ENCODE data around the gene FBXO42.

The FBXO42 gene

DNA sequence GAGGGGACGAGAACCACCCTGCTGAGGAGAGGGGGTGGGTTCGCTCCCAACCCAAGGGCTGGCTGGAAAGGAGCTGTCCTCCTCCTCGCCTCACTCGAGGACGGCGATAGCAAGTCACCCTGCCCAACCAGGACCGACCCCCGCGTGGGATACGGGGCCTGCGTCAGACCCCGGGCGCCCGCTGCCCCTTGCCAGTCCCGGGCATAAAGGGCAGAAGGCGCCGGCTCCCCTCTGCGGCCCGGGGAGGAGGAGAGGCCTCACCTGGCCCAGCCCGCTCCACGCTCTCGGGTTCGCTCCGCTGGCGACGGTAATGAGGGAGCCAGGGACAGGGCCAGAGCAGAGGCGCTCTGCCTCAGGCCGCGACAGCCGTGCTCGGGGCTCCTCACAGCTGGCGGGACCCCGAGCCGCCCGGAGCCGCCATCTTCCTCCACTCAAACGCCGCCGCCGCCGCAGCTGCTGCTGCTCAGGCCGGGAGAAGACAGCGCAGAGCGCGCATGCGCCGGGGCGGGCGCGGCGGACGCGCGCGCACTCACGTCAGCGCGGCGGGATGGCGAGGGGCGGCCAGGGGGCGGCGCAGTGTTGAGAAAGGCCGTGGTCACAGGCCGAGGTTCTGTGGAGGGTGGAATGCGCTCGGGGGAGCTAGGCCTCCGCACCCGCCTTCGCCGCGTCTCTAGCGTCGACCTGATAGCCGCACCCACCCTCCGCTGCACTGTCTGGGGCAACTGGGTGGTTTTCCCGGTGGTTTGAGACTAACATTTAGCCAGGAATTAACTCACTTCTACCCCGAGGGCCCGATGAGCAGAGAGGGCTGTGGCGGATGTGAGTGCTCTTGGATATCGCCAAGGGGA is at the start of gene FBXO42:
Gene FBXO42 (minus strand): TSS at position 487 of the 848 bp plus-strand sequence. CDS start 37,062 bp downstream, outside the sequence.
- peak; percentile 66 to 79 for DNase-seq (ENCODE audit: low read depth in 2 of 2, low spot score in 1 of 2)

DNA sequence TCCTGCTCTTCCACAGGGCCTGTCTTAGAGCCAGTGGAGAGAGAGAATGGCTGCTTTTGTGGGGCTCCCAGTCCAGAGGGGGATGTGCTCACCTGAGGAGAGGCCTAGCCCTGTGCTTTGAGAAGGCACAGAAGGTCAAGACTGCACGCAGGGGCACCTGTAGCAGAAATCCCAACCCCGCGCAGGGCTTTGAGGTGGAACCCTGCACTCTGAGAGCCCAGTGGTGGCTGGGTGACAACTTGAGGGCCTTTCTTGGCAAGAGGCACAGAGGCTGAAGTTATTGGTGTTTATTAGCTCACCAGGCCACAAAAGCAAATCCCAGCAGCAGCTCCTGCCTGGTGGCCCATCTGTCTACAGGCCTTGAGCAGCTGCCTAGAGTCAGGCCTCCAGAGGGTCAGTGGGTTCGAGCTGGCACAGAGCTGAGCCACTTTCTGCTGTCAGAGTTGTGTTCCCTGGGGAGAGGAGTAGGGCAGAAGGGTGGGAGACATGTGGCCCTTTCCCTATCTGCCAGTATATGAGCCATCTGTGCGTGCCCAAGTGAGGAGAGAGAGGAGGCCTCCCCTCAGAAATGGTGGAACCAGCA is 46.2 kb upstream of the FBXO42 start:
- DNase-seq (ENCODE audit: low read depth in 2 of 2, low spot score in 1 of 2), result no peak

GRCh38 chr1:16397120-16397519 is 44.8 kb upstream of the FBXO42 start:
- no peak for DNase-seq (ENCODE audit: low read depth in 2 of 2, low spot score in 1 of 2)

DNA sequence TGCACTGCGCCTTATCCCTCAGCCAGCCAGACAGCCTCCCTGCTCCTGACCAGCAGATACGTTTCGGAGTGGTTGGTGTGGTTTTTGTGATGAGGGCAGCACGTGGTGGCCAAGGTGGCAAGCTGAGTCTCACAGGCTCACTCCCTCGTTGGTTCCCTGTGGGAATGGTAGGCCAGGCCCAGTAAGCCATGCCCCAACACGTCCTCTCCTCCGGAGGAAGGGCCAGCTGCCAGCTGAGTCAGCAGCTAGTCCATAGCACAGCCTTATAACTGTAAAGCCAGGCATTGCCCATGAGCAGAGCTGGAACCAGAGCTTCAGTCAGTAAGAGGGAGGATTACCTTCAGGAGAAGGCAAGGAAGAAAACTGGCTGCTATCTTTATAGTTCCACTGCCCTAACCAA is 44.3 kb upstream of the FBXO42 start:
- no peak for DNase-seq (ENCODE audit: low read depth in 2 of 2, low spot score in 1 of 2)

GRCh38 chr1:16394977-16395376 is 42.7 kb upstream of the FBXO42 start:
- DNase-seq (ENCODE audit: low read depth in 2 of 2, low spot score in 1 of 2), result no peak

- DNase-seq (ENCODE audit: low read depth in 2 of 2, low spot score in 1 of 2), result no peak
These were observed 41.6 kb upstream of the FBXO42 start for GRCh38 chr1:16393570-16394521.

DNA sequence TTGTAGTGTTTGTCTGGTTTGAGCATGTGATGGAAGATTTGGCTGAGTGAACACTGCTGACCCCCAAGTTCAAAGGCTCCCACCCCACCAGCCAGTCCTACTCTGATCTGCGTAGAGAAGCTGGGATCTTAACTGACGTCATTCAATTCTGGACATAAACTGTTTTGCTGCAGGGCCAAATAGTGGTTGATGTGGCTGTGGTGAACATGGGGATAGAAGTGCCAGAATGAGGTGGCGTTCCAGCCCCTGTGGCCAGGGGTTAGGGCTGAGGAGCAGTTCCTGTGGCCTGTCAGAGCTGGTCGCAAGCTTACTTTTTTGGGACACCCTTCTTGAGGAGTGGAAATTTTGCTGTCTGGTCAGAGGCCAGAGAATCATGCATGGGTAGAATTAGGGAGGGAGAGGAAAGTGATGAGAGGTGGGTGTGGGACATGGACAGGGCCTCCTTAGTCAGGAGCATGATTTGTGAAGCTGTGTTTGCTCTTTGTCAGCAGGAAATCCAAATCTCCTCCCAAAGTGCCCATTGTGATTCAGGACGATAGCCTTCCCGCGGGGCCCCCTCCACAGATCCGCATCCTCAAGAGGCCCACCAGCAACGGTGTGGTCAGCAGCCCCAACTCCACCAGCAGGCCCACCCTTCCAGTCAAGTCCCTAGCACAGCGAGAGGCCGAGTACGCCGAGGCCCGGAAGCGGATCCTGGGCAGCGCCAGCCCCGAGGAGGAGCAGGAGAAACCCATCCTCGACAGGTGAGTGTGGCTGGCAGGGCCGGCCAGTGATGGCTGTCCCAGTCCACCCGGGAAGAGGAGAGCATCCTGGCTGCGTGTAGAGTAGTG is 40.7 kb upstream of the FBXO42 start:
- no peak for DNase-seq (ENCODE audit: low read depth in 2 of 2, low spot score in 1 of 2)

GRCh38 chr1:16391411-16391810 is 39.1 kb upstream of the FBXO42 start:
- no peak for DNase-seq (ENCODE audit: low read depth in 2 of 2, low spot score in 1 of 2)

GRCh38 chr1:16387201-16388188 is 35.2 kb upstream of the FBXO42 start:
- DNase-seq (ENCODE audit: low read depth in 2 of 2, low spot score in 1 of 2), result no peak

- no peak for DNase-seq (ENCODE audit: low read depth in 2 of 2, low spot score in 1 of 2)
These were observed 34.3 kb upstream of the FBXO42 start for GRCh38 chr1:16386454-16387113.

GRCh38 chr1:16385659-16386453 is 33.6 kb upstream of the FBXO42 start:
- DNase-seq (ENCODE audit: low read depth in 2 of 2, low spot score in 1 of 2), result no peak

DNA sequence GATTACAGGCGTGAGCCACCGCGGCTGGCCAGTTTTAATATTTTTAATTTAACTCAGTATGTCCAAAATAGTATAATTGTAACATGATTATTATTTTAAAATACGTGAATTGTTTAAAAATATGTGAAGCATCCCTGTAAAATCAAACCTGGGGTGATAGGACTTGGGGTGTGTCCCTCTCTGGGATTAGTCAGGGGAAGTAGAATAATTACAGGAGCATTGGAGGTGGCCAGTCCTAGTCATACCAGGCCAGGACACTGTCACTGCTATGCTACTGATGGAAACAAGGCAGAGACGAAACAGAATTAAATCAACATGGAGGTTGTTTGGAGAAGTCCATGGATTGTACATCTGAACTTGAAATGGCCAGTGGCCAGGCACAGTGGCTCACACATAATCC is 31.6 kb upstream of the FBXO42 start:
- DNase-seq (ENCODE audit: low read depth in 2 of 2, low spot score in 1 of 2), result no peak

GRCh38 chr1:16380868-16381267 is 28.6 kb upstream of the FBXO42 start:
- DNase-seq (ENCODE audit: low read depth in 2 of 2, low spot score in 1 of 2), result no peak

GRCh38 chr1:16378443-16378842 is 26.2 kb upstream of the FBXO42 start:
- no peak for DNase-seq (ENCODE audit: low read depth in 2 of 2, low spot score in 1 of 2)

DNA sequence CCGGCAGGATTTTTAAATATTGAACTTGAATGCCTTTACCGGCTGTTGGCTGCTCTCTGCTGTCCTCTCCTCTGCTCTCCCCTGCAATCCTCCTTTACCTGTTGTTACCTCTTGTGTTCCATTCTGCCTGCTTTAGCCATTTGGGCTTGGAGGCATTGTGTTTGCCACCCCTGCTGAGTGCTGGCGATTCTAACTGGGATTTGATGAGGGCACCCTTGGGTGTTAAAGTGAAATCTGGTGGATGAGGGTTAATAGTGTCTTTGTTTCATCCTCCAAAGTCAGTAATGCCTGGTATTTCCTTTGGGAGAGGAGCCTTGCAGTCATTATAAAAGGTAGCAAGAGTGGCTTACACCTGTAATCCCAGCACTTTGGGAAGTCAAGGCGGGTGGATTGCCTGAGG is 24.7 kb upstream of the FBXO42 start:
- no peak for DNase-seq (ENCODE audit: low read depth in 2 of 2, low spot score in 1 of 2)

- no peak for DNase-seq (ENCODE audit: low read depth in 2 of 2, low spot score in 1 of 2)
These were observed 23.5 kb upstream of the FBXO42 start for GRCh38 chr1:16375521-16376340.

DNA sequence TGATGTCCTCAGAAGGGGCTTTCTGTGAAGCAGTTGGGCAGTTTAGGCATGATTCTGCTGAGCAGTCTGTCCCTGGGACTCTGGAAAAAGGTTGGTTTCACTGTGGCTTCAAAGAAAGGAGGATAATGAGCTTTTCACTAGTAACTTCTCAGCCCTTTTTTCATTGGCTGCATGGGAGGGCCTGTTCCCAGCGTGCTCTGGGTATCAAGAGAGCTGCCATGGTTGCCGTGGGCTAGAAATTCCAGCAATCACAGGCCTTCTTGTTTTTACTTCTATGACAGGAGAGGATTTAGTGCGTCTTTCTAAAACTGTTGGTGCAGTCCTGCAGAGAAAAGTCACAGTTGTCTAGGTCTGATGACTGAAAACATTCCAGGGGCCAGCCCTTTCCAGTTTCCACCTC is 22.0 kb upstream of the FBXO42 start:
- DNase-seq (ENCODE audit: low read depth in 2 of 2, low spot score in 1 of 2), result no peak
